ENCODE results near the gene DCC. TPM values are rescaled to one million over a fixed set of nuclear protein-coding genes. Genes with fewer than 3 reads are reported as not detected.

DCC gene
- total and polyA plus RNA-seq, 2 donors from 2014 or later: 3.9 TPM; not detected in 1

DNA sequence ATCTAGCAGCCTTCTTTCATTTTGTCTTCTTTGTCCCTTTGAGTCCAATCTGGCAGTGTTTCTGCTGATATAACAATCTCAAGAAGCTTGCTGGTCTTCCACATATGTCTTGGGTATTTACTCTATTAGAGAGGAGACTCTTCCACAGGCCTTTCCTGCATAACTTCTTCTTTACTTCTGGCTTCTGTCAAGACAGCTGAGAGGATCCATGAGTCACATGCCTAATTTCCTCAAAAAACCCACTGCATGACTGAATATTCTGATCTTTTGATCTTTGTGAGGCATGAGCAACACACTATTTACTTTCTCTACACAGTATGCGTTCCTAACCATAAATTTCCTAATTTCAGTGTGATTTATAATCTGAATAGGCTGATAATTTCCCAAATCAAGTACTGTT, 5.1 kb upstream of the DCC start:
- H3K9ac ChIP-seq (ENCODE audit: low read length in 3 of 3): no peak overlapping the region
- no peaks in the 10 kb centered on the region for H3K36me3 ChIP-seq (ENCODE audit: control insufficient read depth in 2 of 3, insufficient read depth in 3 of 3, low read length in 3 of 3)
- TF ChIP-seq, protein P1, sequence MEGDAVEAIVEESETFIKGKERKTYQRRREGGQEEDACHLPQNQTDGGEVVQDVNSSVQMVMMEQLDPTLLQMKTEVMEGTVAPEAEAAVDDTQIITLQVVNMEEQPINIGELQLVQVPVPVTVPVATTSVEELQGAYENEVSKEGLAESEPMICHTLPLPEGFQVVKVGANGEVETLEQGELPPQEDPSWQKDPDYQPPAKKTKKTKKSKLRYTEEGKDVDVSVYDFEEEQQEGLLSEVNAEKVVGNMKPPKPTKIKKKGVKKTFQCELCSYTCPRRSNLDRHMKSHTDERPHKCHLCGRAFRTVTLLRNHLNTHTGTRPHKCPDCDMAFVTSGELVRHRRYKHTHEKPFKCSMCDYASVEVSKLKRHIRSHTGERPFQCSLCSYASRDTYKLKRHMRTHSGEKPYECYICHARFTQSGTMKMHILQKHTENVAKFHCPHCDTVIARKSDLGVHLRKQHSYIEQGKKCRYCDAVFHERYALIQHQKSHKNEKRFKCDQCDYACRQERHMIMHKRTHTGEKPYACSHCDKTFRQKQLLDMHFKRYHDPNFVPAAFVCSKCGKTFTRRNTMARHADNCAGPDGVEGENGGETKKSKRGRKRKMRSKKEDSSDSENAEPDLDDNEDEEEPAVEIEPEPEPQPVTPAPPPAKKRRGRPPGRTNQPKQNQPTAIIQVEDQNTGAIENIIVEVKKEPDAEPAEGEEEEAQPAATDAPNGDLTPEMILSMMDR (IDR thresholded peaks at IDR 0.05; ENCODE audit: borderline replicate concordance, extremely low read depth, insufficient read depth): no peak
- no peak overlapping the region for H3K4me3 ChIP-seq (ENCODE audit: low read length in 3 of 3)
- no peak for FAIRE-seq
- peaks cover 0 to 4% (median 0%) of the 10 kb centered on the region in 3 donors for H3K9me3 ChIP-seq (ENCODE audit: control insufficient read depth in 2 of 3, insufficient read depth in 1 of 3, low read length in 3 of 3)
- intact Hi-C loops (cut with DNase I): no loop called here
- H3K27me3 ChIP-seq (ENCODE audit: control insufficient read depth, insufficient read depth, low read length): peaks cover 2% of the 10 kb centered on the region
- H3K4me1 ChIP-seq (ENCODE audit: control insufficient read depth in 2 of 3, insufficient read depth in 2 of 3, low read depth in 1 of 3, low read length in 3 of 3): no peaks in the 10 kb centered on the region
- H3K27ac ChIP-seq (ENCODE audit: low read depth in 2 of 2, low read length in 2 of 2): no peak overlapping the region
- no peak for DNase-seq

DNA sequence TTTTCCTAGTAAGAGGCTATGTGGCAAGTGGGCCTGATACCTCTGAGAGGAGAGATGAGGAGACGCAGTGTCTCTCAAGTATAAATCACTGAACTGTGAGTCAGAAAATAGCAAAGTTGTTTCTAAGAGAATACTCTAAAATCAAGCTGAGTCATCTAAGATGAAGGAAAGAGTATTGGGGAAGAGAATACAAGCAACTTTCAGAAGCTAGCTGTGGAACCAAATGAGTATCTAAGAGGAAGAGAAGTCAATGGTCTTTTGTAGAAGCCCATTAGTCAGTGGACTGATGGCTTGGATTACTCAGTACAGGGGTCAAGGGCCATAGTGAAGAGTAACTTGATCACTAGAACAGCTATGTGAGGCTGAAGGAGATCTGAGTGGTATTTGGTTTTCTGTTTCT, 2.7 kb upstream of the DCC start:
- no peak for DNase-seq

DNA sequence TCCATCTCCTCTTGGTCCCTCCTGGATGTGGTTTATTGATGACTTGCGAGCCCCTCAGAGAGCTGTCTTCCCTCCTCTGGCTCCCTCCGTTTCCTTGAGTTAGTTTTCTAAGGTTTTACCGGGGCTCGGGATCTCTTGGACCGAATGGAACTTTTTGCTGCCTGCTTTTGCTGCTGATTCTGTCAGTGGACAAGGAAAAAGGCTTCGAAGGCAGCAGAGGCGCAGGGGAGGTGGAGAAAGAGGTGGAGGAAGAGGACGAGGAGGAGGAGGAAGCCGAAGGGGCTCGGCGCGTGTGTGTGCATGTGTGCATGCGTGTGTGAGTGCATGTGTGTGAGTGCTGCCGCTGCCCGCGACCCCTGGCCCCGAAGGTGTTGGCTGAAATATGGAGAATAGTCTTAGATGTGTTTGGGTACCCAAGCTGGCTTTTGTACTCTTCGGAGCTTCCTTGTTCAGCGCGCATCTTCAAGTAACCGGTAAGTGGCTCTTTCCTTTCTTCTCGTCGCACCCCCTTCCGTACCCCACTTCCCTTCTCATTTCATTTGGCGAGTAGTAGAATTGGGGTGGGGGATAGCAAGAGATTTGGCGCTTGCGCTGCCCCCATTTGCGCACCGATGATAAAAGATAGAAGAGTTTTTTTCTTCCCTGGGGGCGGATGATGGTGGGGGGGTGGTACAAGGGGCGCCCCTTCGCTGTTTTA, 557 bp downstream of the DCC start:
- Histone ChIP-seq H3K27ac (ENCODE audit: low read depth in 2 of 2, low read length in 2 of 2) (no peak overlapping the region), H3K36me3 (ENCODE audit: control insufficient read depth in 2 of 3, insufficient read depth in 3 of 3, low read length in 3 of 3) (no peaks in the 10 kb centered on the region), H3K27me3 (ENCODE audit: control insufficient read depth, insufficient read depth, low read length) (peaks cover 18% of the 10 kb centered on the region), H3K9ac (ENCODE audit: low read length in 3 of 3) (peak overlapping the region in 1 of 3 donors; percentile 20), H3K4me3 (ENCODE audit: low read length in 3 of 3) (peak overlapping the region in 2 of 3 donors; percentile 46 to 63), H3K4me1 (ENCODE audit: control insufficient read depth in 2 of 3, insufficient read depth in 2 of 3, low read depth in 1 of 3, low read length in 3 of 3) (no peaks in the 10 kb centered on the region), H3K9me3 (ENCODE audit: control insufficient read depth in 2 of 3, insufficient read depth in 1 of 3, low read length in 3 of 3) (peaks cover 0 to 4% (median 0%) of the 10 kb centered on the region in 3 donors)
- TF ChIP-seq, protein P1 (IDR thresholded peaks at IDR 0.05; ENCODE audit: borderline replicate concordance, extremely low read depth, insufficient read depth): no peak
- DNase-seq: peak in 3 of 5 donors; percentile 23 to 45 (median 27)
- no peak for FAIRE-seq
- intact Hi-C loops (cut with DNase I): no loop called here

More for the DNA sequence above, 2.7 kb upstream of the DCC start:
- Histone ChIP-seq H3K9ac (ENCODE audit: low read length in 3 of 3) (no peak overlapping the region), H3K9me3 (ENCODE audit: control insufficient read depth in 2 of 3, insufficient read depth in 1 of 3, low read length in 3 of 3) (peaks cover 0 to 4% (median 0%) of the 10 kb centered on the region in 3 donors), H3K4me3 (ENCODE audit: low read length in 3 of 3) (no peak overlapping the region), H3K36me3 (ENCODE audit: control insufficient read depth in 2 of 3, insufficient read depth in 3 of 3, low read length in 3 of 3) (no peaks in the 10 kb centered on the region), H3K27me3 (ENCODE audit: control insufficient read depth, insufficient read depth, low read length) (peaks cover 16% of the 10 kb centered on the region), H3K4me1 (ENCODE audit: control insufficient read depth in 2 of 3, insufficient read depth in 2 of 3, low read depth in 1 of 3, low read length in 3 of 3) (no peaks in the 10 kb centered on the region), H3K27ac (ENCODE audit: low read depth in 2 of 2, low read length in 2 of 2) (no peak overlapping the region)
- intact Hi-C loops (cut with DNase I): no loop called here
- TF ChIP-seq, protein P1 (IDR thresholded peaks at IDR 0.05; ENCODE audit: borderline replicate concordance, extremely low read depth, insufficient read depth): no peak
- FAIRE-seq: no peak

Data from kidney (tissue), 14 donors.